MM.1S (cell line): ENCODE data around the gene ARHGEF37.

ENCODE experiments used
- DNase-seq: peaks from one replicate; pipeline ENCODE4 v3.0.0-alpha.2; 2015
- H2AFZ ChIP-seq: fragments of 300-600 bp; sonication (generic); 2 replicates; pipeline ENCODE4 v1.6.0; 2016; ENCODE audit warnings: antibody characterized with exemption, low read length
- H3F3A ChIP-seq: fragments of 300-600 bp; sonication (generic); 2 replicates; pipeline ENCODE4 v1.6.1; 2016; ENCODE audit warnings: mild to moderate bottlenecking, antibody characterized with exemption, low read length, moderate library complexity, mixed read lengths; ENCODE audit not compliant: insufficient read depth
- H3K27ac ChIP-seq: fragments of 300-600 bp; sonication (generic); 2 replicates; pipeline ENCODE4 v1.5.1; 2016; ENCODE audit warnings: mild to moderate bottlenecking, low read length
- H3K27me3 ChIP-seq: fragments of 300-600 bp; sonication (generic); replicated peaks from 2 replicates; pipeline ENCODE4 v1.6.0; 2016; ENCODE audit warnings: low read length; ENCODE audit not compliant: insufficient read depth
- H3K36me3 ChIP-seq: fragments of 300-600 bp; sonication (generic); replicated peaks from 2 replicates; pipeline ENCODE4 v1.6.1; 2016; ENCODE audit warnings: mild to moderate bottlenecking, low read length, mixed read lengths; ENCODE audit not compliant: insufficient read depth
- H3K4me1 ChIP-seq: fragments of 300-600 bp; sonication (generic); 2 replicates; pipeline ENCODE4 v1.6.1; 2016; ENCODE audit warnings: low read length, mixed read lengths
- H3K4me2 ChIP-seq: fragments of 300-600 bp; sonication (generic); 2 replicates; pipeline ENCODE4 v1.6.0; 2016; ENCODE audit warnings: low read depth, low read length
- H3K4me3 ChIP-seq: fragments of 300-600 bp; sonication (generic); 2 replicates; pipeline ENCODE4 v1.5.1; 2016; ENCODE audit warnings: low read length, mixed read lengths
- H3K79me2 ChIP-seq: fragments of 300-600 bp; sonication (generic); 2 replicates; pipeline ENCODE4 v1.6.1; 2016; ENCODE audit warnings: mixed run types, low read length, mixed read lengths
- H3K9ac ChIP-seq: fragments of 300-600 bp; sonication (generic); 2 replicates; pipeline ENCODE4 v1.6.1; 2016; ENCODE audit warnings: low read length, mixed read lengths
- H3K9me2 ChIP-seq: fragments of 300-600 bp; sonication (generic); replicated peaks from 2 replicates; pipeline ENCODE4 v1.6.1; 2016; ENCODE audit warnings: mild to moderate bottlenecking, low read length, mixed read lengths; ENCODE audit not compliant: insufficient read depth
- H3K9me3 ChIP-seq: fragments of 300-600 bp; sonication (generic); replicated peaks from 2 replicates; pipeline ENCODE4 v1.6.1; 2016; ENCODE audit warnings: mild to moderate bottlenecking, low read length, mixed read lengths; ENCODE audit not compliant: insufficient read depth
- H4K20me1 ChIP-seq: fragments of 300-600 bp; sonication (generic); 2 replicates; pipeline ENCODE4 v1.6.1; 2016; ENCODE audit warnings: mild to moderate bottlenecking, low read length, moderate library complexity, mixed read lengths; ENCODE audit not compliant: insufficient read depth
- EZH2 ChIP-seq: fragments of 300-600 bp; sonication (generic); optimal IDR thresholded peaks from 2 replicates; pipeline ENCODE3; 2017; ENCODE audit warnings: low read depth, mild to moderate bottlenecking, antibody characterized with exemption, low read length, mixed read lengths
- EZH2phosphoT487 ChIP-seq: fragments of 300-600 bp; sonication (generic); IDR thresholded peaks from 2 replicates; pipeline ENCODE4 v1.6.1; 2018; ENCODE audit warnings: antibody characterized with exemption, low read length
- TF ChIP-seq, protein P1 (sequence below): fragments of 300-600 bp; sonication (generic); IDR thresholded peaks from 2 replicates; pipeline ENCODE4 v1.5.1; 2016; ENCODE audit warnings: antibody characterized with exemption, low read length, mixed read lengths

ARHGEF37 gene

DNA sequence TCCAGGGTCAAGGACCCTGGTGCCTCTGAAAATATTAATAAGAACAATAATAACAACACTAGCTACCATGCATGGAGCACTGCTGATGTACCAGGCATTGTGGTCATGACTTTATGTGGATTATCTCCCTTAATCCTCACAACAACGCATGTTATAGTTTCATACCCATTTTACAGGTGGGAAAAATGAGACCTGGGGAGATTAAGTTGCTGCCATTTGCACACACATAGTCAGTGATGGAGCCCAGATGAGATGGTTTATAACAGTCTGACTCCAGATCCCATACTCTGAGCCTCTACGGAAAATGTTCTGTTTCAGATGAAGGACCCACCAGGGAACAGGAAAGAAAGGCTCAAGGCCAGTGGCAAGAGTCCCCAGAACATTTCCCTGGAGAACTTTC, 100.6 kb downstream of the ARHGEF37 start:
- Histone ChIP-seq H2AFZ (no peak overlapping the region), H3K27me3 (no peaks in the 10 kb centered on the region), H3K79me2 (no peaks in the 10 kb centered on the region), H3F3A (no peaks in the 10 kb centered on the region), H4K20me1 (no peaks in the 10 kb centered on the region), H3K9me3 (no peaks in the 10 kb centered on the region), H3K9ac (no peak overlapping the region), H3K36me3 (no peaks in the 10 kb centered on the region), H3K4me2 (no peak overlapping the region), H3K27ac (no peak overlapping the region), H3K9me2 (no peaks in the 10 kb centered on the region), H3K4me3 (no peak overlapping the region), H3K4me1 (peaks cover 6% of the 10 kb centered on the region; the same call in 1 of the 2 replicates)
- TF ChIP-seq EZH2 (no peak), EZH2phosphoT487 (no peak)
- TF ChIP-seq, protein P1, sequence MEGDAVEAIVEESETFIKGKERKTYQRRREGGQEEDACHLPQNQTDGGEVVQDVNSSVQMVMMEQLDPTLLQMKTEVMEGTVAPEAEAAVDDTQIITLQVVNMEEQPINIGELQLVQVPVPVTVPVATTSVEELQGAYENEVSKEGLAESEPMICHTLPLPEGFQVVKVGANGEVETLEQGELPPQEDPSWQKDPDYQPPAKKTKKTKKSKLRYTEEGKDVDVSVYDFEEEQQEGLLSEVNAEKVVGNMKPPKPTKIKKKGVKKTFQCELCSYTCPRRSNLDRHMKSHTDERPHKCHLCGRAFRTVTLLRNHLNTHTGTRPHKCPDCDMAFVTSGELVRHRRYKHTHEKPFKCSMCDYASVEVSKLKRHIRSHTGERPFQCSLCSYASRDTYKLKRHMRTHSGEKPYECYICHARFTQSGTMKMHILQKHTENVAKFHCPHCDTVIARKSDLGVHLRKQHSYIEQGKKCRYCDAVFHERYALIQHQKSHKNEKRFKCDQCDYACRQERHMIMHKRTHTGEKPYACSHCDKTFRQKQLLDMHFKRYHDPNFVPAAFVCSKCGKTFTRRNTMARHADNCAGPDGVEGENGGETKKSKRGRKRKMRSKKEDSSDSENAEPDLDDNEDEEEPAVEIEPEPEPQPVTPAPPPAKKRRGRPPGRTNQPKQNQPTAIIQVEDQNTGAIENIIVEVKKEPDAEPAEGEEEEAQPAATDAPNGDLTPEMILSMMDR, result no peak
- DNase-seq, result no peak

DNA sequence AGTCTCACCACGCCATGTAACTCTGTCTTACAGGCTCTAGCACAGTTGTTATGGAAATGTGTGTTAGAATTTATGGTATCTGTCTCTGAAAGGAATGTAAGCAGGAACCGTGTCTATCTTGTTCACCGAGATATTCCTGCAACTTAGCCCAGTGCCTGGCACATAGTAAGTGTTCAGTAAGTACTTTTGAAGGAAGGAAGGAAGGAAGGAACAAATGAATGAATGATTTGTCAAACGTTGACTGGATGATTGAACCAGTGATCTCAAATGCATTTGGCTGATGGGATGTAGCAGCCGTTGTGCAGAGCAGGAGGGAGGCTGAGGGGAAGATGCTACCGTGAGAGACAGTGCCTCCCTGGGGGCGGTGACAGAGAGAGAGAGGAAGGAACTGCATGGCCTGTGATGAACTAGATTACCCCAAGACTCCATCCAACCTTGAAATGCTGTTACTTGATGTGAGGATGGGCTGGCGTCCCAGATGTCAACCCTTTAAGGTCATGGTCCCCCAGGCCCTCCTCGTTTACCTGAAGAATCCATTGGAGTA, 101.3 kb downstream of the ARHGEF37 start:
- H3K27ac ChIP-seq, result no peak overlapping the region
- TF ChIP-seq, protein P1, result no peak
- TF ChIP-seq EZH2, result no peak
- TF ChIP-seq EZH2phosphoT487, result no peak
- no peak for DNase-seq
- H4K20me1 ChIP-seq, result no peaks in the 10 kb centered on the region
- no peak overlapping the region for H3K4me3 ChIP-seq
- H2AFZ ChIP-seq, result no peak overlapping the region
- H3K27me3 ChIP-seq, result no peaks in the 10 kb centered on the region
- H3K4me2 ChIP-seq, result no peak overlapping the region
- no peaks in the 10 kb centered on the region for H3K9me2 ChIP-seq
- no peaks in the 10 kb centered on the region for H3K9me3 ChIP-seq
- H3F3A ChIP-seq, result no peaks in the 10 kb centered on the region
- no peaks in the 10 kb centered on the region for H3K79me2 ChIP-seq
- no peaks in the 10 kb centered on the region for H3K36me3 ChIP-seq
- H3K9ac ChIP-seq, result no peak overlapping the region
- H3K4me1 ChIP-seq, result peaks cover 6% of the 10 kb centered on the region; the same call in 1 of the 2 replicates

DNA sequence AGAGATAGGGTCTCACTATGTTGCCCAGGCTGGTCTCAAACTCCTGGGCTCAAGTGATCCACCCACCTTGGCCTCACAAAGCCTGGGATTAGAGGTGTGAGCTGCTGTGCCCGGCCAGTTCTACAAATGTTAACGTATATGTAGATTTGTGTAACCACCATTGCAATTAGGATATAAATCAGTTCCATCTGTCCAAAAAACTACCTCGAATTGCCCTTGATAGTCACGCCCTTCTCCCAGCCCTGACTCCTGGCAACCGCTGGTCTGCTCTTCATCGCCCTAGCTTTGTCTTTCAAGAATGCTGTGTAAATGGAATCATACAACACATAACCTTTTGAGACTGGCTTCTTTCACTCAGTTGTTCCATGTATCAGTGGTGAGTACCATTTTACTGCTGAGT, 102.7 kb downstream of the ARHGEF37 start:
- Histone ChIP-seq H3K4me2 (no peak overlapping the region), H3K27me3 (no peaks in the 10 kb centered on the region), H2AFZ (no peak overlapping the region), H3K79me2 (no peaks in the 10 kb centered on the region), H3K4me1 (peaks cover 6% of the 10 kb centered on the region; the same call in 1 of the 2 replicates), H3F3A (no peaks in the 10 kb centered on the region), H4K20me1 (no peaks in the 10 kb centered on the region), H3K27ac (no peak overlapping the region), H3K9ac (no peak overlapping the region), H3K36me3 (no peaks in the 10 kb centered on the region), H3K9me2 (no peaks in the 10 kb centered on the region), H3K9me3 (no peaks in the 10 kb centered on the region), H3K4me3 (no peak overlapping the region)
- DNase-seq, result no peak
- TF ChIP-seq, protein P1, result no peak
- TF ChIP-seq EZH2, result no peak
- TF ChIP-seq EZH2phosphoT487, result no peak
